Spleen (tissue), 11 donors: ENCODE data around the gene SSRP1. TPM values are rescaled to one million over a fixed set of nuclear protein-coding genes. Genes with fewer than 3 reads are reported as not detected.
"Not testable (repeated sequence)": the region's sequence is repeated elsewhere in the genome, so short reads cannot be mapped to it uniquely, and the experiment has no call there.

Experiments
- DNase-seq: peaks from one replicate; pipeline ENCODE4 v3.0.0-alpha.2; 2020
- H3K27ac ChIP-seq, 8 donors: fragments of 200-600 bp; sonication (generic) in 7 of 8; 1 replicate in 4 of 8; 2 replicates in 4 of 8; pipeline versions ENCODE4 v1.5.0 to v1.8.0; 2016 to 2021; ENCODE audit warnings: inconsistent platforms in 4 of 8, mild to moderate bottlenecking in 4 of 8, moderate library complexity in 1 of 8
- H3K27me3 ChIP-seq, 7 donors: fragments of 200-600 bp; sonication (generic) in 6 of 7; replicated peaks in 1 of 7; 1 replicate in 4 of 7; 2 replicates in 3 of 7; pipeline versions ENCODE4 v1.5.0 to v1.8.0; 2016 to 2021; ENCODE audit warnings: inconsistent platforms in 3 of 7, mild to moderate bottlenecking in 1 of 7
- H3K36me3 ChIP-seq, 6 donors: fragments of 200-600 bp; sonication (generic) in 5 of 6; 1 replicate in 4 of 6; 2 replicates in 2 of 6; pipeline versions ENCODE4 v1.5.0 to v1.8.0; 2016 to 2021; ENCODE audit warnings: inconsistent platforms in 2 of 6
- H3K4me1 ChIP-seq, 6 donors: fragments of 200-600 bp; sonication (generic) in 5 of 6; 1 replicate in 3 of 6; 2 replicates in 3 of 6; pipeline versions ENCODE4 v1.5.0 to v1.8.0; 2016 to 2021; ENCODE audit warnings: inconsistent platforms in 3 of 6
- H3K4me3 ChIP-seq, 8 donors: fragments of 200-600 bp; sonication (generic) in 7 of 8; 1 replicate in 4 of 8; 2 replicates in 4 of 8; pipeline versions ENCODE4 v1.5.0 to v1.8.0; 2016 to 2021; ENCODE audit warnings: inconsistent platforms in 4 of 8, mild to moderate bottlenecking in 4 of 8, moderate library complexity in 2 of 8
- H3K9me3 ChIP-seq, 8 donors: fragments of 200-600 bp; sonication (generic) in 7 of 8; 1 replicate in 4 of 8; 2 replicates in 4 of 8; pipeline versions ENCODE4 v1.5.0 to v1.8.0; 2016 to 2021; ENCODE audit warnings: inconsistent platforms in 4 of 8
- POLR2A ChIP-seq, 3 donors: fragments of 450-650 bp; IDR thresholded peaks; one replicate each; pipeline ENCODE4 v1.5.1; 2017; ENCODE audit warnings: antibody characterized with exemption in 3 of 3, mild to moderate bottlenecking in 1 of 3
- POLR2AphosphoS5 ChIP-seq, 3 donors: sonication (generic); formaldehyde crosslinking; IDR thresholded peaks; one replicate each; pipeline ENCODE4 v1.5.1; 2017; ENCODE audit warnings: antibody characterized with exemption in 3 of 3
- WGBS, 5 donors: extraction: QIAGEN DNeasy Blood & Tissue Kit in 3 of 5; methylation state at CpG; one replicate each; pipeline versions ENCODE4 v1.1.5 to v1.1.7; 2013 to 2018; 5-methylcytosine and 5-hydroxymethylcytosine counted together
- intact Hi-C: fragments of 100-400 bp; cut with DNase I; formaldehyde crosslinking; loops from one replicate; pipeline ENCODE4 v1.15.0; 2023; ENCODE audit warnings: low total_unique reads
- polyA plus RNA-seq, 3 donors: library from polyadenylated mRNA; stranded (reverse); fragments of 200-250 nt; gene quantifications; one replicate each; pipeline ENCODE4 v1.2.1, GENCODE V29; 2013
- total RNA-seq, 7 donors: library from RNA; depleted of rRNA in 3 of 7; stranded (reverse); fragments of >200 nt in 3 of 7; fragmentation: NEBNext Ultra II Directional in 4 of 7; extraction: Animal tissue kit (Norgen Biotek cat#: 25700) in 4 of 7; gene quantifications; one replicate each; pipeline versions ENCODE4 v1.1.0 to v1.2.1, GENCODE V29; 2016 to 2021
- TF ChIP-seq, protein P1 (sequence below), 11 experiments: fragments of 200-600 bp in 7 of 11; fragments of 450-650 bp in 4 of 11; sonication (generic) in 4 of 11; IDR thresholded peaks in 8 of 11; conservative IDR thresholded peaks in 3 of 11; 1 replicate in 7 of 11; 2 replicates in 4 of 11; pipeline versions ENCODE4 v1.4.0 to v1.8.0; 2016 to 2021; ENCODE audit warnings: antibody characterized with exemption in 11 of 11, inconsistent platforms in 4 of 11, mild to moderate bottlenecking in 1 of 11
- donor health status: healthy with polysubstance abuse.
- donor health status: DM: no; HTN: no; CAD: no; lungs with moderate emphysema.
- donor health status: DM: no; HTN: no; CAD: no.
- donor health status: Bipolar disorder and iron deficiency.
- donor health status: healthy.
- donor health status: DM: no; HTN: no; CAD: no.
- donor health status: DM: yes; HTN: yes; CAD: no.

Gene SSRP1
- total and polyA plus RNA-seq, 10 donors: 35.5 to 67.1 (median 51.5) TPM

DNA sequence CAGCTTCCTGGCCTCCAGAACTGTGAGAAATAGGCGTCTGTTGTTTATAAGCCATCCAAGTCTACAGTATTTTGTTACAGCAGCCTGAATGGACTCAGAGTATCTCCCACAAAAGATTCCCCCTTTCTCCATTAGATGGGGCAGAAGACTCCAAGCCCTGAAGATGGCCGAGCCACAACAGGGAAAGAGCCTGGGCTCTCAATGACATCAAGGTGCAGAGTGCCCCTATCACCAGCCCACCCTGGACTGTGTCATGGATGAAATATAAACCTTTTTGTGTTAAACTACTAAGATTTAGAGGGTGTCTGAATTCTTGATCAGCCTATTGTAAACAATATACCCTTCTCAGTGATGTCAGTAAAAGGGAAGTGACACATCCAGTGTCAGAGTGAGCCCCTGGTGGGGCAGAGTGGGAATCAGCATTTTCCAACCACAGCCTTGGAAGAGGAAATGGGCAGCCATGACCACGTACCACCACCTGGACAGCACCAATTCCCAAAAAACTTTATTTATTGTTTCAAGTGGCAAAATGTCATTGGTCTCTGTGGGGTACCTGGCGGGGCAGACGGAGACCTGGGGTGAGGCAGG, 36.4 kb downstream of the SSRP1 start:
- H3K4me1 ChIP-seq: peaks cover 0 to 13% (median 6%) of the 10 kb centered on the region in 6 donors
- TF ChIP-seq POLR2A (IDR thresholded peaks at IDR 0.05): no peak
- H3K36me3 ChIP-seq: peaks cover 6 to 63% (median 46%) of the 10 kb centered on the region in 6 donors
- peaks cover 2 to 45% (median 32%) of the 10 kb centered on the region in 8 donors for H3K9me3 ChIP-seq
- intact Hi-C loops: no loop called here
- WGBS, 5 donors: 90 to 96% (median 93%) methylated on average over 5 of the region's 5 CpGs
- H3K27me3 ChIP-seq: no peaks in the 10 kb centered on the region
- no peak for DNase-seq
- no peak overlapping the region for H3K4me3 ChIP-seq
- no peak overlapping the region for H3K27ac ChIP-seq

DNA sequence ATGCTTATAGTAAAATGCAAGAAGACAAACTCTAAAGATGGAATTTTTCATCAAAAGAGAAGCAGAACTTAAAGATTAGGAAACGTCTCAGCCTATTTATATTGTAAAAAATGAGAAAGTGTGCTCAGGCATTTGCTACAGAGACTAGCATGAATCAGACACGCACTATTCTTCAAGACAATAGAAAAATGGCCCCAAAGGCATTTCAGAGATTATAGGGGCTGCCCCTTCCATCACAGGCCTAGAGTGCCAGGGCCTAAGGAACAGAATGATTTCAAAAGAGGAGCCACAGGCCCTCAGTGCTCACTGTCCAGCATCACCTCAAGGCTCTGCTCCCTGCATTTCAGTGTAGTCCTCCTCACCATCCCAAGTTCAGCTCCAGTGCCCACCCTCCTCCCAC, 38.5 kb downstream of the SSRP1 start:
- Histone ChIP-seq H3K9me3 (peaks cover 2 to 45% (median 32%) of the 10 kb centered on the region in 8 donors), H3K27me3 (no peaks in the 10 kb centered on the region), H3K36me3 (peaks cover 6 to 50% (median 39%) of the 10 kb centered on the region in 6 donors), H3K4me1 (no peaks in the 10 kb centered on the region), H3K27ac (no peak overlapping the region), H3K4me3 (no peak overlapping the region)
- WGBS, 5 donors: 91 to 97% (median 94%) methylated on average over 2 of the region's 2 CpGs
- DNase-seq: no peak
- intact Hi-C loops: no loop called here
- TF ChIP-seq POLR2AphosphoS5 (IDR thresholded peaks at IDR 0.05) (no peak), POLR2A (IDR thresholded peaks at IDR 0.05) (no peak)
- TF ChIP-seq, protein P1, sequence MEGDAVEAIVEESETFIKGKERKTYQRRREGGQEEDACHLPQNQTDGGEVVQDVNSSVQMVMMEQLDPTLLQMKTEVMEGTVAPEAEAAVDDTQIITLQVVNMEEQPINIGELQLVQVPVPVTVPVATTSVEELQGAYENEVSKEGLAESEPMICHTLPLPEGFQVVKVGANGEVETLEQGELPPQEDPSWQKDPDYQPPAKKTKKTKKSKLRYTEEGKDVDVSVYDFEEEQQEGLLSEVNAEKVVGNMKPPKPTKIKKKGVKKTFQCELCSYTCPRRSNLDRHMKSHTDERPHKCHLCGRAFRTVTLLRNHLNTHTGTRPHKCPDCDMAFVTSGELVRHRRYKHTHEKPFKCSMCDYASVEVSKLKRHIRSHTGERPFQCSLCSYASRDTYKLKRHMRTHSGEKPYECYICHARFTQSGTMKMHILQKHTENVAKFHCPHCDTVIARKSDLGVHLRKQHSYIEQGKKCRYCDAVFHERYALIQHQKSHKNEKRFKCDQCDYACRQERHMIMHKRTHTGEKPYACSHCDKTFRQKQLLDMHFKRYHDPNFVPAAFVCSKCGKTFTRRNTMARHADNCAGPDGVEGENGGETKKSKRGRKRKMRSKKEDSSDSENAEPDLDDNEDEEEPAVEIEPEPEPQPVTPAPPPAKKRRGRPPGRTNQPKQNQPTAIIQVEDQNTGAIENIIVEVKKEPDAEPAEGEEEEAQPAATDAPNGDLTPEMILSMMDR (IDR thresholded peaks at IDR 0.05 in 8 of 11, conservative IDR thresholded peaks at IDR 0.05 in 3 of 11): no peak

DNA sequence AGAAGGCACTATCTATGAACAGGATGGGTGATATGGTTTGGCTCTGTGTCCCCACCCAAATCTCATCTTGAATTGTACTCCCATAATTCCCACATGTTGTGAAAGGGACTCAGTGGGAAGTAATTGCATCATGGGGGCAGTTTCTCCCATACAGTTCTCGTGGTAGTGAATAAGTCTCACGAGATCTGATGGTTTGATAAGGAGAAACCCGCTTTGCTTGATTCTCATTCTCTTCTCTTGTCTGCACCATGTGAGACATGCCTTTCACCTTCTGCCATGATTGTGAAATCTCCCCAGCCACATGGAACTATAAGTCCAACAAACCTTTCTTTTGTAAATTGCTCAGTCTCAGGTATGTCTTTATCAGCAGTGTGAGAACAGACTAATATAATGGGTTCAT, 39.5 kb downstream of the SSRP1 start:
- intact Hi-C loops, H3K4me3 ChIP-seq, H3K27me3 ChIP-seq, H3K27ac ChIP-seq, DNase-seq, H3K4me1 ChIP-seq: not testable (repeated sequence)
- Histone ChIP-seq H3K36me3 (peaks cover 6 to 40% (median 28%) of the 10 kb centered on the region in 6 donors), H3K9me3 (peaks cover 2 to 45% (median 32%) of the 10 kb centered on the region in 8 donors)
- 83 to 96% (median 91%) methylated on average over 3 of the region's 3 CpGs for WGBS, 5 donors

DNA sequence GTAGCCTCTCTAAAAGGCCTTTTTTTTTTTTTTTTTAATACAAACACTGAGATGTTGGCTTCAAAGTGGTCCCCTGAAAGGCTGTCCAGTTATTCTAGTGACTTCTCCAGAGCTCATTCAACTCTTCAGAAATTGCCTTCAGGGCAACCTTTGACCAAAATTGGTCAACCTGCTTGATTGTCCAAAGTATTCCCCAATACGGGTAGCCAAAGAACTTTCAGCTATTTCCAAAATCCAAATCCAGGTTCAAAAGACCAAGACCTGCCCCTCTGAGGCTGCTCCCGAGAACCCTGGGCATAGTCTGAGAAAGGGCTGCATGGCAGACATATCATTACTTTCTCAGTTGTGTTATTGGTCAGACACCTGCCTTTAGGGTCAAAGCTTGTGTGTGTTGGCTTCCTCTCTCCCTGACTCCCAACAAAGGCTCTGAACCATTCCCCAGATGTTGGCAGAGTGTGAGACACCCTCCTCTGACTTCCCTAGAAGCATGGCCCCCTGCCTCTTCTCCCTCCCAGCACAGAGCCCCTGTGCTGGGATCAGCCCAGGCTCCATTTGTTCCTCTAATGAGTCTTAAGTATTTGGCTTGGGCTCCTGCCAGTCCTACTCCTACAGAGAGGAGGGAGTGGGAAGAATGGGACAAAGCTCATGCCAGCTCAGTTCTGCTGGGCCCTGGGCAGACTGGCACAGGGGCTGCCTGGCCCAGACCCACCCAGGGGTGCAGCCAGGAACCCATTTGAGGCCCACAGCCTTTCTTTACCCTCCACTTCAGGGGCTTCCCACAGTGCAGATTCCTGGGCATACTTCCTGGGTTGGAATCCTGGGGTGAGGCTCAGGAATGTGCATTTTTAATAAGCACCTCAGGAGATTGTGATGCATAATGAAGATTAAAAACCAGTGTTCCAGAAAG, 41.2 kb downstream of the SSRP1 start:
- peak in 1 of 3 donors; percentile 40 for TF ChIP-seq POLR2AphosphoS5 (IDR thresholded peaks at IDR 0.05)
- TF ChIP-seq, protein P1 (IDR thresholded peaks at IDR 0.05 in 8 of 11, conservative IDR thresholded peaks at IDR 0.05 in 3 of 11): no peak
- Histone ChIP-seq H3K27ac (no peak overlapping the region), H3K27me3 (no peaks in the 10 kb centered on the region), H3K4me1 (peaks cover 0 to 2% (median 0%) of the 10 kb centered on the region in 6 donors), H3K4me3 (no peak overlapping the region), H3K9me3 (peaks cover 2 to 35% (median 24%) of the 10 kb centered on the region in 8 donors), H3K36me3 (peaks cover 5 to 23% (median 11%) of the 10 kb centered on the region in 6 donors)
- DNase-seq: no peak
- 73 to 90% (median 83%) methylated on average over 2 of the region's 2 CpGs for WGBS, 5 donors
- intact Hi-C loops: no loop called here

DNA sequence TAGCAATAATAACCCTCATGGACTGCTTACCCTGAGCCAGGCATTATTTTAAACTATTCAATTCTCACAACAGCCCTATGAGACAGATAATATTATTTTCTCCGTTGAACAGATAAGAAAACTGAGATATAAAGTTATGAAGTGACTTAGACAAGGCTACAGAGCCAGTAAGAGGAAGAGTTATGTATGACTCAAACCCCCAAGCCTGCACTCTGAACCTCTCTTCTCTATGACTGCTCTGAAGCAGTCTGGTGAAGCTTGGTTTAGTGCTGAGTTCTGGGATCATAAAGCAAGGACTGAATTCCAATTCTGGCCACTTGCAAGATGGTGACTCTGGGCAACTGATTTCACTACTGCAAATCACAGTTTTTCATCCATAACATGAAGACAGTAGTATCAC, 45.4 kb downstream of the SSRP1 start:
- Histone ChIP-seq H3K27ac (no peak overlapping the region), H3K36me3 (no peaks in the 10 kb centered on the region), H3K9me3 (no peaks in the 10 kb centered on the region), H3K27me3 (peaks cover 0 to 5% (median 0%) of the 10 kb centered on the region in 7 donors), H3K4me1 (peaks cover 0 to 10% (median 2%) of the 10 kb centered on the region in 6 donors), H3K4me3 (no peak overlapping the region)
- TF ChIP-seq, protein P1 (IDR thresholded peaks at IDR 0.05 in 8 of 11, conservative IDR thresholded peaks at IDR 0.05 in 3 of 11): no peak
- no peak for TF ChIP-seq POLR2AphosphoS5 (IDR thresholded peaks at IDR 0.05)
- TF ChIP-seq POLR2A (IDR thresholded peaks at IDR 0.05): no peak
- 63 to 86% (median 83%) methylated on average over 1 of the region's 1 CpG for WGBS, 5 donors
- intact Hi-C loops: no loop called here
- no peak for DNase-seq
